BE2C (cell line): ENCODE data around the gene SPINT1.

Experiments
- DNase-seq: peaks from one replicate; pipeline ENCODE4 v3.0.0-alpha.2; 2020
- H3K27me3 ChIP-seq: fragments of 250-450 bp; sonication (Bioruptor Pico); 2 replicates; pipeline ENCODE4 v1.5.1; 2020; ENCODE audit warnings: mild to moderate bottlenecking
- H3K36me3 ChIP-seq: fragments of 250-450 bp; sonication (Bioruptor Pico); 2 replicates; pipeline ENCODE4 v1.5.1; 2020; ENCODE audit warnings: mild to moderate bottlenecking
- H3K4me1 ChIP-seq: fragments of 250-450 bp; sonication (Bioruptor Pico); 2 replicates; pipeline ENCODE4 v1.5.1; 2020
- H3K4me3 ChIP-seq: 2 replicates; pipeline ENCODE4 v1.5.1; 2011; ENCODE audit warnings: low read depth, low read length
- H3K9me3 ChIP-seq: fragments of 250-450 bp; sonication (Bioruptor Pico); 2 replicates; pipeline ENCODE4 v1.5.1; 2020
- TF ChIP-seq, protein P1 (sequence below): IDR thresholded peaks from 2 replicates; pipeline ENCODE4 v1.5.1; 2012; ENCODE audit warnings: mild to moderate bottlenecking, low read depth, low read length

The SPINT1 gene

DNA sequence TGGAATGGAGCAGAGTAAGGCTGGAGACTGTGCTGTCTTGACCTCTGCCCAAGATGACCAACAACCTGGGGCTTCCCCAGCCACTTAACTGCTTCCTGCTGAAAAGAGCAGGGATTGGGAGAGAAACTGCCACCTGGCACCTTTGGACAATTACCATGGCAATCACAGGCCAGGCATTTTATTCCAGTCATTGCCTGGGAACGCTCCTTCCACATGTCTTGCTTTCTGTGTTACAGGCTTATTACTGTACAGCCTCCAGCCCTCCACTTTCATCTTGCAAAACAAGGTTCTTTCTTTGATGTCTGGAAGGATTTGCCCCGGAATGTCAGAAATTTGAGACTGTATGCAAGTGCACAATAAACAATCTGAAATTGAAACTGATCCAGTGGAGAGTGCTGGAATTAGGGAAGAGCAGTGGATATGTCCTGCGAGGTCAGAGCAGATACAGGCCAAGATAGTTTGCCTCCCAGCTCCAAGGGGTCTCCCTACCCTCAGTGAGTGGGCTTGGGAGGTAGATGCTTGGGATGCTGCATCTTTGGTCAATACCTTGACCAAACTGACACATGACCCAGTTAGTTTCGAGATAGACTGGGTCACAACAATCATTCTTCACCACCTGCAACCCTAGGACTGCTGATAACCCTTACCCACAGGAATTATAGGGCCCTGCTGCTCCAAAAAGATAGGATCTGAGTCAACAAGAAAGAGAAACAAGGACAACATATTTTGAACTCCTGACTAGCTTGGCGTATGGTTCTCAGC, 18.0 kb upstream of the SPINT1 start:
- no peaks in the 10 kb centered on the region for H3K4me1 ChIP-seq
- H3K36me3 ChIP-seq: no peaks in the 10 kb centered on the region
- H3K9me3 ChIP-seq: no peaks in the 10 kb centered on the region
- no peak for DNase-seq
- TF ChIP-seq, protein P1, sequence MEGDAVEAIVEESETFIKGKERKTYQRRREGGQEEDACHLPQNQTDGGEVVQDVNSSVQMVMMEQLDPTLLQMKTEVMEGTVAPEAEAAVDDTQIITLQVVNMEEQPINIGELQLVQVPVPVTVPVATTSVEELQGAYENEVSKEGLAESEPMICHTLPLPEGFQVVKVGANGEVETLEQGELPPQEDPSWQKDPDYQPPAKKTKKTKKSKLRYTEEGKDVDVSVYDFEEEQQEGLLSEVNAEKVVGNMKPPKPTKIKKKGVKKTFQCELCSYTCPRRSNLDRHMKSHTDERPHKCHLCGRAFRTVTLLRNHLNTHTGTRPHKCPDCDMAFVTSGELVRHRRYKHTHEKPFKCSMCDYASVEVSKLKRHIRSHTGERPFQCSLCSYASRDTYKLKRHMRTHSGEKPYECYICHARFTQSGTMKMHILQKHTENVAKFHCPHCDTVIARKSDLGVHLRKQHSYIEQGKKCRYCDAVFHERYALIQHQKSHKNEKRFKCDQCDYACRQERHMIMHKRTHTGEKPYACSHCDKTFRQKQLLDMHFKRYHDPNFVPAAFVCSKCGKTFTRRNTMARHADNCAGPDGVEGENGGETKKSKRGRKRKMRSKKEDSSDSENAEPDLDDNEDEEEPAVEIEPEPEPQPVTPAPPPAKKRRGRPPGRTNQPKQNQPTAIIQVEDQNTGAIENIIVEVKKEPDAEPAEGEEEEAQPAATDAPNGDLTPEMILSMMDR: no peak
- no peak overlapping the region for H3K4me3 ChIP-seq
- no peaks in the 10 kb centered on the region for H3K27me3 ChIP-seq

DNA sequence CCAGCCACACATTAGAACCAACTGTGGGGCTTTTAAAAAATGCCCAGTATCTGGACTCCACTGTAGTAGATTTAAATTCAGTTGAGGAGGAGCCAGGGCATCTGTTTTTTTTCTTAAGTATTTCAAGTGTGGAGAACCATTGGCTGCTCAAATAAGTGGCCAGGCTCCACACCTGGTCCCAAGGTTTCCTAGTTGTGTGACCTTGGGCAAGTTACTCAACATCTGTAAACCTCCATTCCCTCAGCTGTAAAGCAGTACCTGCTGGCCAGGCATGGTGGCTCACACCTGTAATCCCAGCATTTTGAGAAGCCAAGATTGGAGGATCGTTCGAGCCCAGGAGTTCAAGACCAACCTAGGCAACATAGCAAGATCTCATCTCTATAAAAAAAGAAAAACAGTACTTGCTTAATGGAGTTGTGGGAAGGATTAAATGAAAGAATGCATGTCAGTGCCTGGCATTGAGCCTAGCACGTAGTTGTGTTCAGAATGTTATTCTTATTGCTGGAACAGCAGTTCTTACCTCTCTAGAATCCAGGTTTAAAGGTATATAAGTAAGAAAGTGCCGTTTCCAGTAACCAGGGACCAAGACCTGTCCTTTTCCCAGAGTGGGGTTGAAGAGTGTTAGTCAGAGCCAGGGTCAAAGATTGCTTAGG, 17.3 kb upstream of the SPINT1 start:
- no peaks in the 10 kb centered on the region for H3K27me3 ChIP-seq
- no peak overlapping the region for H3K4me3 ChIP-seq
- H3K36me3 ChIP-seq: no peaks in the 10 kb centered on the region
- no peaks in the 10 kb centered on the region for H3K9me3 ChIP-seq
- TF ChIP-seq, protein P1: no peak
- DNase-seq: no peak
- H3K4me1 ChIP-seq: no peaks in the 10 kb centered on the region

DNA sequence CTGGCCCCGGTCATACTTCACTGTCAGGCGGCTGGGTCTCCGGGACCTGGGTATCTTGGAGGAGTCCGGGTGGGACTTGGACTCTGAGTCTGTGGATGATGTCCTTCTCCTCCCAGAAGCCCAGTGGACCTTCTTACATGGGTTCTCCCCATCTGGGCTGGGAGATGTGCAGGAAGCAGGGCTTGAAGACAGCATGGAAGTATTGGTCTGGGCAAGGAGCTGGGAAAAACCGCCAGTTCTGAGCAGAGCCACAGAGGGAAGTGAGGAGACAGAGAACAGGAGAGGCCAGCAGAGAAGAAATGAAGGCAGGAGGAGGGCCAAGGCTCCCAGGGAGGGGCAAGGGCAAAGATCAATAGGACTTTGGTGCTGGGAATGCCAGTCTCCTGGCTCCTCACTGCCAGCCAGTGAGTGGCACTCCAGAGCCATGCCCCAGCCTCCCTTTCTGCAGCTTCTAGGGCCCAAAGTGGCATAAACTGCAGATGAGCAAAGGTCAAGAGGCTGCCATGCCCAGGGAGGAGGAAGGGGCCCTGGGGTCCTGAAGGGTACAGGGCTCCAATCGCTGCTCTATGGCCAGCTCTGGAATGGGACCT, 15.3 kb upstream of the SPINT1 start, which contains the start of gene PPP1R14D:
PPP1R14D (minus strand) TSS at position 262 of the 590 bp plus-strand sequence; CDS start at position 195, 67 bp downstream.
- no peaks in the 10 kb centered on the region for H3K36me3 ChIP-seq
- no peak for DNase-seq
- H3K4me1 ChIP-seq: no peaks in the 10 kb centered on the region
- no peaks in the 10 kb centered on the region for H3K27me3 ChIP-seq
- H3K9me3 ChIP-seq: no peaks in the 10 kb centered on the region
- TF ChIP-seq, protein P1: no peak
- no peak within 1 kb of the TSS for H3K4me3 ChIP-seq

DNA sequence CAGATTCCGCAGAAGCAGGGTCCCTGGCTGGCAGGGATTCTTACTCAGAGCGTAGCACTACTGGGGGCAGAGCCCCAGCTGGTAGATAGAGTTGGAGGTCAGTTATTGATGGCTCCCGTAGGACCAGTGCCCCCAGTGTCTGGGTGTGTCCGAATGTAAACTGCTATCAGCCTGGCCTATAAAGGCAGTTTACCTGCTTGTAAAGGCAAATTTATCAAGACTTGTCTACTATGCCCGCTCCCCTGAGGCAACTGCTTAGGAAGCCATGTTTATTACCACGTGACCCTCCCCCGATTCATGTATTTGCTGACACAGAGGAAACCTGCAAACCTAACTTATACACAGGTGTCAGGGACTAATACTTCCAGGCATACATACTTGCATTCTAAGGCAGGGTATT, 14.7 kb upstream of the SPINT1 start:
- DNase-seq: no peak
- Histone ChIP-seq H3K9me3 (no peaks in the 10 kb centered on the region), H3K4me3 (no peak overlapping the region), H3K36me3 (no peaks in the 10 kb centered on the region), H3K4me1 (no peaks in the 10 kb centered on the region), H3K27me3 (no peaks in the 10 kb centered on the region)
- TF ChIP-seq, protein P1: no peak

DNA sequence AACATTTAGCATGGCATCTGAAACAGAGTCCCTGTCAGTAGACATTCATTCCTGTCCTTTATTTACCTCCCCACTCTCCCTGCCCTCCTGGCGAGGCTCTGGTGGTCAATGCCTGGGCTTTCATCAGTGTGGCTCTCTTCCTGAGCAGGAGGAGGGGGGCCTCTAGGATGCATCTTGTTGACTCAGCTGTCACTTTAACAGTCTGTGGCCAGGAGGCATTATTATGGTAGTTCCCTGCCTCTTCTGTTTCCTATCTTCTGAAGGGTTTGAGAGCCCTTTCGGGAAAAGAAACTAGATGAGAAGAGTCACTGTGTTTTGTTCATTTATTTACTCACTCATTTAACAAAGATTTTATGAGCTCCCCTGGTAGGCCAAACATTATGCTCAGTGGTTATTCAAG, 13.0 kb upstream of the SPINT1 start:
- Histone ChIP-seq H3K4me1 (no peaks in the 10 kb centered on the region), H3K27me3 (no peaks in the 10 kb centered on the region), H3K4me3 (no peak overlapping the region), H3K36me3 (no peaks in the 10 kb centered on the region), H3K9me3 (no peaks in the 10 kb centered on the region)
- TF ChIP-seq, protein P1: no peak
- no peak for DNase-seq

DNA sequence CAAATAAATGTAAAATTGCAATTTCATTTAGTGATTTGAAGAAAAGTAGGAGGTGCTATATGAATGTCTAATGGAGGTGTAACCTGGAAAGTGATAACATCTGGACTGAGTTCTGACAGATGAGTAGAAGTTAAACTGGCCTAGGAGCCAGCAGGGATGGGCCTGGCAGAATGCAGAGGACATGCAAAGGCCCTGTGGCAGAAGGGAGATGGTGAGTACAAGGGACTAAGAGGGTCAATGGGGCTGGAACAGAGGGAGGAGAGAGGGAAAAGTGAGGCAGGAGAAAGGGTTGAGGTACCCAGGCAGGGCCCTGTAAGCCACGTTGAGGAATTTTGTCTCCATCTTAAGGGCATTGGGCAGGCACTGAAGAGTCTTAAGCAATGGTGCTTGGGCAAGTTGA, 12.0 kb upstream of the SPINT1 start:
- DNase-seq: no peak
- Histone ChIP-seq H3K36me3 (no peaks in the 10 kb centered on the region), H3K27me3 (no peaks in the 10 kb centered on the region), H3K9me3 (no peaks in the 10 kb centered on the region), H3K4me3 (no peak overlapping the region), H3K4me1 (no peaks in the 10 kb centered on the region)
- TF ChIP-seq, protein P1: no peak
